ENCODE results near the gene ANKRD13A. TPM values are rescaled to one million over a fixed set of nuclear protein-coding genes. Genes with fewer than 3 reads are reported as not detected.

ANKRD13A gene
- total and polyA plus RNA-seq, 2 of the 8 experiments (the other 6 are each of a cell fraction or from before 2014, with no cell fraction given): 16.8 to 21.4 TPM

GRCh38 chr12:109994401-109995175, 4.6 kb upstream of the ANKRD13A start:
- no peak overlapping the region for H3K27ac ChIP-seq (ENCODE audit: low read depth, low read length)
- peak overlapping the region; percentile 77 to 79; a peak in 3 of 4 replicates for H3K4me2 ChIP-seq (ENCODE audit: insufficient read depth in 1 of 2, low read depth in 2 of 2, low read length in 2 of 2)
- no peaks in the 10 kb centered on the region for H3K9me3 ChIP-seq (ENCODE audit: insufficient read depth in 2 of 2, low read depth in 1 of 2, low read length in 1 of 2)
- H3K27me3 ChIP-seq (replicated peaks in 1 of 4; ENCODE audit: control insufficient read depth in 3 of 4, extremely low read depth in 1 of 4, insufficient read depth in 3 of 4, low read length in 3 of 4): no peaks in the 10 kb centered on the region
- H3K18ac ChIP-seq (ENCODE audit: extremely low read depth, low read length): no peak overlapping the region
- H3K23ac ChIP-seq (ENCODE audit: insufficient read length): no peak overlapping the region
- H2BK12ac ChIP-seq (ENCODE audit: low read depth, low read length): no peak overlapping the region
- H2BK20ac ChIP-seq (ENCODE audit: low read length): no peak overlapping the region
- H4K8ac ChIP-seq (ENCODE audit: extremely low read depth, insufficient read depth, low read length): no peak overlapping the region
- WGBS, 2 experiments (ENCODE audit: extremely low coverage in 1 of 2, insufficient coverage in 1 of 2, insufficient read length in 1 of 2, insufficient replicate concordance in 2 of 2, low coverage in 1 of 2, low lambda C conversion rate in 2 of 2, missing lambda C conversion rate in 1 of 2): 85% methylated on average over 6 of the region's 6 CpGs; no CpG with 5 or more reads in 1 of the 2 experiments
- no peak overlapping the region for H3K9ac ChIP-seq (replicated peaks in 1 of 4; ENCODE audit: extremely low read depth in 1 of 4, low read depth in 3 of 4, low read length in 3 of 4)
- no peak overlapping the region for H2BK5ac ChIP-seq (ENCODE audit: low read depth, low read length)
- no peak overlapping the region for H3K56ac ChIP-seq (replicated peaks; ENCODE audit: insufficient read length, low read depth, low read length)
- H3K14ac ChIP-seq (ENCODE audit: insufficient read length): no peak overlapping the region
- TF ChIP-seq KDM4A (IDR thresholded peaks at IDR 0.05; ENCODE audit: low read depth, low read length, severe bottlenecking) (no peak), BACH1 (IDR thresholded peaks at IDR 0.05; ENCODE audit: low read length) (no peak), TEAD4 (IDR thresholded peaks at IDR 0.05; ENCODE audit: low read depth, low read length) (no peak), MAFK (IDR thresholded peaks at IDR 0.05; ENCODE audit: low read depth, low read length) (no peak), SIN3A (conservative IDR thresholded peaks at IDR 0.05 in 1 of 2, IDR thresholded peaks at IDR 0.05 in 1 of 2; ENCODE audit: low read depth in 1 of 2, low read length in 2 of 2) (no peak), TAF7 (optimal IDR thresholded peaks at IDR 0.05; ENCODE audit: borderline replicate concordance, low read depth, low read length) (no peak), SIX5 (IDR thresholded peaks at IDR 0.05; ENCODE audit: low read depth, low read length) (no peak)
- H3K4me1 ChIP-seq (replicated peaks in 1 of 4; ENCODE audit: control insufficient read depth in 3 of 4, insufficient read depth in 4 of 4, low read length in 3 of 4): peaks cover 0 to 2% (median under 1%) of the 10 kb centered on the region in 4 experiments; a peak in 1 of 7 replicates
- H2BK15ac ChIP-seq (ENCODE audit: low read length): no peak overlapping the region
- peaks cover 11% of the 10 kb centered on the region for H3K23me2 ChIP-seq (ENCODE audit: low read depth, low read length)
- ChIA-PET CTCF (ENCODE audit: partially characterized antibody) (interaction anchor here (0.6 to 1.0 kb wide), 4 partner anchors 13 to 1938 kb away, joined by 3 to 4 read pairs (median 3); no protein-coding TSS in a partner anchor), POLR2A (ENCODE audit: partially characterized antibody) (no interaction called here)
- DNase-seq (ENCODE audit: low read depth in 1 of 2, low spot score in 2 of 2) (no peak), FAIRE-seq (no peak)
- peaks cover 0 to 16% of the 10 kb centered on the region in 2 experiments; a peak in 2 of 4 replicates for H3K79me2 ChIP-seq (ENCODE audit: control insufficient read depth in 1 of 2, insufficient read depth in 2 of 2, low read length in 2 of 2)
- H4K20me1 ChIP-seq (replicated peaks in 1 of 2; ENCODE audit: control insufficient read depth in 1 of 2, insufficient read depth in 2 of 2, low read length in 2 of 2): peaks cover 0 to 1% of the 10 kb centered on the region in 2 experiments
- H3K4ac ChIP-seq (replicated peaks; ENCODE audit: insufficient read length, low read depth, low read length): no peak overlapping the region
- H3K36me3 ChIP-seq (ENCODE audit: control insufficient read depth in 2 of 4, insufficient read depth in 4 of 4, low read length in 3 of 4): peaks cover 0 to 2% (median 1%) of the 10 kb centered on the region in 4 experiments; a peak in 1 of 8 replicates
- H3K4me3 ChIP-seq (ENCODE audit: extremely low read depth in 1 of 4, insufficient read depth in 2 of 4, low read depth in 3 of 4, low read length in 4 of 4): peak overlapping the region in 2 of 4 experiments; percentile 81 to 83; a peak in 3 of 8 replicates
- H2AFZ ChIP-seq (ENCODE audit: low read length): no peak overlapping the region
- no peak overlapping the region for H2BK120ac ChIP-seq (replicated peaks; ENCODE audit: low read depth, low read length)
- no peaks in the 10 kb centered on the region; the same call in 1 of the 2 replicates for H3K79me1 ChIP-seq (ENCODE audit: low read depth, low read length)
- no peak overlapping the region for H4K5ac ChIP-seq (ENCODE audit: insufficient read length, low read depth, low read length)
- H2AK5ac ChIP-seq (ENCODE audit: low read depth, low read length): no peak overlapping the region
- no peak overlapping the region for H4K91ac ChIP-seq (replicated peaks; ENCODE audit: insufficient read length, low read length)

Measured in H1 (cell line).